ENCODE measurements around the gene FAM222B.

FAM222B gene

GRCh38 chr17:28759256-28759865 lies 83.2 kb downstream of the FAM222B start:
- H3K4me3 ChIP-seq (ENCODE audit: low read length in 2 of 2) = no peak overlapping the region
- no peaks in the 10 kb centered on the region for H3K27me3 ChIP-seq (ENCODE audit: control insufficient read depth in 2 of 2, insufficient read depth in 2 of 2, low read length in 2 of 2)
- no peaks in the 10 kb centered on the region for H3K9me3 ChIP-seq (ENCODE audit: control insufficient read depth in 2 of 2, low read length in 2 of 2)
- no peak overlapping the region for H3K27ac ChIP-seq (ENCODE audit: low read depth in 2 of 2, low read length in 2 of 2)
- H3K4me1 ChIP-seq (ENCODE audit: control insufficient read depth in 2 of 2, insufficient read depth in 2 of 2, low read length in 2 of 2) = peaks cover 3% of the 10 kb centered on the region in 2 donors
- H3K9ac ChIP-seq (ENCODE audit: low read depth in 1 of 2, low read length in 2 of 2) = no peak overlapping the region
- H3K36me3 ChIP-seq (ENCODE audit: control insufficient read depth in 2 of 2, insufficient read depth in 2 of 2, low read length in 2 of 2) = peaks cover 34 to 36% of the 10 kb centered on the region in 2 donors

GRCh38 chr17:28758411-28759121 lies 84.0 kb downstream of the FAM222B start:
- Histone ChIP-seq H3K4me3 (ENCODE audit: low read length in 2 of 2) (no peak overlapping the region), H3K4me1 (ENCODE audit: control insufficient read depth in 2 of 2, insufficient read depth in 2 of 2, low read length in 2 of 2) (peaks cover 3% of the 10 kb centered on the region in 2 donors), H3K9ac (ENCODE audit: low read depth in 1 of 2, low read length in 2 of 2) (no peak overlapping the region), H3K27ac (ENCODE audit: low read depth in 2 of 2, low read length in 2 of 2) (no peak overlapping the region), H3K9me3 (ENCODE audit: control insufficient read depth in 2 of 2, low read length in 2 of 2) (no peaks in the 10 kb centered on the region), H3K27me3 (ENCODE audit: control insufficient read depth in 2 of 2, insufficient read depth in 2 of 2, low read length in 2 of 2) (no peaks in the 10 kb centered on the region), H3K36me3 (ENCODE audit: control insufficient read depth in 2 of 2, insufficient read depth in 2 of 2, low read length in 2 of 2) (peaks cover 34 to 36% of the 10 kb centered on the region in 2 donors)

GRCh38 chr17:28756049-28756804 lies 86.4 kb downstream of the FAM222B start:
- Histone ChIP-seq H3K9ac (ENCODE audit: low read depth in 1 of 2, low read length in 2 of 2) (no peak overlapping the region), H3K27me3 (ENCODE audit: control insufficient read depth in 2 of 2, insufficient read depth in 2 of 2, low read length in 2 of 2) (no peaks in the 10 kb centered on the region), H3K4me1 (ENCODE audit: control insufficient read depth in 2 of 2, insufficient read depth in 2 of 2, low read length in 2 of 2) (no peaks in the 10 kb centered on the region), H3K4me3 (ENCODE audit: low read length in 2 of 2) (no peak overlapping the region), H3K36me3 (ENCODE audit: control insufficient read depth in 2 of 2, insufficient read depth in 2 of 2, low read length in 2 of 2) (peaks cover 31 to 39% of the 10 kb centered on the region in 2 donors), H3K27ac (ENCODE audit: low read depth in 2 of 2, low read length in 2 of 2) (no peak overlapping the region), H3K9me3 (ENCODE audit: control insufficient read depth in 2 of 2, low read length in 2 of 2) (no peaks in the 10 kb centered on the region)

- Histone ChIP-seq H3K4me3 (ENCODE audit: low read length in 2 of 2) (no peak overlapping the region), H3K27ac (ENCODE audit: low read depth in 2 of 2, low read length in 2 of 2) (no peak overlapping the region), H3K27me3 (ENCODE audit: control insufficient read depth in 2 of 2, insufficient read depth in 2 of 2, low read length in 2 of 2) (no peaks in the 10 kb centered on the region), H3K4me1 (ENCODE audit: control insufficient read depth in 2 of 2, insufficient read depth in 2 of 2, low read length in 2 of 2) (no peaks in the 10 kb centered on the region), H3K9ac (ENCODE audit: low read depth in 1 of 2, low read length in 2 of 2) (no peak overlapping the region), H3K36me3 (ENCODE audit: control insufficient read depth in 2 of 2, insufficient read depth in 2 of 2, low read length in 2 of 2) (peaks cover 36 to 42% of the 10 kb centered on the region in 2 donors), H3K9me3 (ENCODE audit: control insufficient read depth in 2 of 2, low read length in 2 of 2) (no peaks in the 10 kb centered on the region)
Observed at GRCh38 chr17:28755486-28755885, 87.1 kb downstream of the FAM222B start.

- Histone ChIP-seq H3K27me3 (ENCODE audit: control insufficient read depth in 2 of 2, insufficient read depth in 2 of 2, low read length in 2 of 2) (no peaks in the 10 kb centered on the region), H3K4me3 (ENCODE audit: low read length in 2 of 2) (no peak overlapping the region), H3K36me3 (ENCODE audit: control insufficient read depth in 2 of 2, insufficient read depth in 2 of 2, low read length in 2 of 2) (peaks cover 33 to 40% of the 10 kb centered on the region in 2 donors), H3K9me3 (ENCODE audit: control insufficient read depth in 2 of 2, low read length in 2 of 2) (no peaks in the 10 kb centered on the region), H3K27ac (ENCODE audit: low read depth in 2 of 2, low read length in 2 of 2) (no peak overlapping the region), H3K9ac (ENCODE audit: low read depth in 1 of 2, low read length in 2 of 2) (no peak overlapping the region), H3K4me1 (ENCODE audit: control insufficient read depth in 2 of 2, insufficient read depth in 2 of 2, low read length in 2 of 2) (peaks cover 21 to 28% of the 10 kb centered on the region in 2 donors)
Observed at GRCh38 chr17:28751600-28752366, 90.8 kb downstream of the FAM222B start.

- Histone ChIP-seq H3K4me3 (ENCODE audit: low read length in 2 of 2) (no peak overlapping the region), H3K9me3 (ENCODE audit: control insufficient read depth in 2 of 2, low read length in 2 of 2) (no peaks in the 10 kb centered on the region), H3K27ac (ENCODE audit: low read depth in 2 of 2, low read length in 2 of 2) (peak overlapping the region; percentile 54 to 56), H3K9ac (ENCODE audit: low read depth in 1 of 2, low read length in 2 of 2) (peak overlapping the region; percentile 15 to 52), H3K36me3 (ENCODE audit: control insufficient read depth in 2 of 2, insufficient read depth in 2 of 2, low read length in 2 of 2) (peaks cover 27 to 40% of the 10 kb centered on the region in 2 donors), H3K4me1 (ENCODE audit: control insufficient read depth in 2 of 2, insufficient read depth in 2 of 2, low read length in 2 of 2) (peaks cover 34 to 41% of the 10 kb centered on the region in 2 donors), H3K27me3 (ENCODE audit: control insufficient read depth in 2 of 2, insufficient read depth in 2 of 2, low read length in 2 of 2) (no peaks in the 10 kb centered on the region)
Observed at GRCh38 chr17:28750178-28751047, 92.2 kb downstream of the FAM222B start.

GRCh38 chr17:28749516-28750177 lies 92.9 kb downstream of the FAM222B start:
- H3K9me3 ChIP-seq (ENCODE audit: control insufficient read depth in 2 of 2, low read length in 2 of 2) = no peaks in the 10 kb centered on the region
- H3K4me3 ChIP-seq (ENCODE audit: low read length in 2 of 2) = no peak overlapping the region
- peaks cover 27 to 40% of the 10 kb centered on the region in 2 donors for H3K36me3 ChIP-seq (ENCODE audit: control insufficient read depth in 2 of 2, insufficient read depth in 2 of 2, low read length in 2 of 2)
- H3K9ac ChIP-seq (ENCODE audit: low read depth in 1 of 2, low read length in 2 of 2) = peak overlapping the region; percentile 26 to 52
- peaks cover 34 to 48% of the 10 kb centered on the region in 2 donors for H3K4me1 ChIP-seq (ENCODE audit: control insufficient read depth in 2 of 2, insufficient read depth in 2 of 2, low read length in 2 of 2)
- H3K27ac ChIP-seq (ENCODE audit: low read depth in 2 of 2, low read length in 2 of 2) = peak overlapping the region; percentile 54 to 56
- H3K27me3 ChIP-seq (ENCODE audit: control insufficient read depth in 2 of 2, insufficient read depth in 2 of 2, low read length in 2 of 2) = no peaks in the 10 kb centered on the region

GRCh38 chr17:28748852-28749515 lies 93.6 kb downstream of the FAM222B start:
- Histone ChIP-seq H3K4me3 (ENCODE audit: low read length in 2 of 2) (no peak overlapping the region), H3K27ac (ENCODE audit: low read depth in 2 of 2, low read length in 2 of 2) (peak overlapping the region in 1 of 2 donors; percentile 56), H3K4me1 (ENCODE audit: control insufficient read depth in 2 of 2, insufficient read depth in 2 of 2, low read length in 2 of 2) (peaks cover 34 to 48% of the 10 kb centered on the region in 2 donors), H3K9me3 (ENCODE audit: control insufficient read depth in 2 of 2, low read length in 2 of 2) (no peaks in the 10 kb centered on the region), H3K36me3 (ENCODE audit: control insufficient read depth in 2 of 2, insufficient read depth in 2 of 2, low read length in 2 of 2) (peaks cover 27 to 40% of the 10 kb centered on the region in 2 donors), H3K9ac (ENCODE audit: low read depth in 1 of 2, low read length in 2 of 2) (peak overlapping the region in 1 of 2 donors; percentile 26), H3K27me3 (ENCODE audit: control insufficient read depth in 2 of 2, insufficient read depth in 2 of 2, low read length in 2 of 2) (no peaks in the 10 kb centered on the region)
